GM21825 (cell line): ENCODE measurements around the gene TIGD3.

Experiments
- ATAC-seq: cut with Tn5 transposase; IDR thresholded peaks from one replicate; pipeline ENCODE4 v1.9.1; 2021; ENCODE audit warnings: mild to moderate bottlenecking, moderate library complexity; ENCODE audit not compliant: unreplicated experiment

Gene TIGD3

GRCh38 chr11:65366340-65366773, 11.8 kb downstream of the TIGD3 start:
- ATAC-seq = no peak

- ATAC-seq = no peak
These were observed 16.1 kb downstream of the TIGD3 start for GRCh38 chr11:65370659-65371049.

GRCh38 chr11:65373839-65374580, 19.5 kb downstream of the TIGD3 start:
- no peak for ATAC-seq

GRCh38 chr11:65375012-65375411, 20.5 kb downstream of the TIGD3 start:
- no peak for ATAC-seq

- ATAC-seq = no peak
These were observed 21.7 kb downstream of the TIGD3 start for GRCh38 chr11:65376138-65376713.

GRCh38 chr11:65377036-65377435, 22.5 kb downstream of the TIGD3 start:
- no peak for ATAC-seq

- no peak for ATAC-seq
These were observed 23.2 kb downstream of the TIGD3 start for GRCh38 chr11:65377777-65378176.

- ATAC-seq = no peak
These were observed 23.8 kb downstream of the TIGD3 start for GRCh38 chr11:65378208-65378927.

GRCh38 chr11:65378928-65379638, 24.5 kb downstream of the TIGD3 start:
- ATAC-seq = no peak

GRCh38 chr11:65379698-65380459, 25.3 kb downstream of the TIGD3 start:
- no peak for ATAC-seq

GRCh38 chr11:65380460-65381119, 26.0 kb downstream of the TIGD3 start:
- ATAC-seq = no peak

GRCh38 chr11:65381716-65382032, 27.1 kb downstream of the TIGD3 start:
- ATAC-seq = peak; percentile 4

GRCh38 chr11:65382033-65382803, 27.7 kb downstream of the TIGD3 start, which contains the start of gene SLC25A45:
TSS of gene SLC25A45 (minus strand) at chr11:65382646. CDS start at chr11:65381951, 695 bp downstream.
- peak; percentile 63 for ATAC-seq

- ATAC-seq = no peak
These were observed 28.3 kb downstream of the TIGD3 start for GRCh38 chr11:65382804-65383368.

GRCh38 chr11:65383778-65384177, 29.2 kb downstream of the TIGD3 start:
- ATAC-seq = no peak

GRCh38 chr11:65384301-65384889, 29.8 kb downstream of the TIGD3 start:
- no peak for ATAC-seq

- ATAC-seq = peak; percentile 31
These were observed 32.0 kb downstream of the TIGD3 start, which contains the start of gene FRMD8 for GRCh38 chr11:65386307-65387140. TSS of gene FRMD8 (plus strand) at chr11:65386637. CDS start at chr11:65387037, 400 bp downstream.

GRCh38 chr11:65388731-65389130, 34.2 kb downstream of the TIGD3 start:
- ATAC-seq = no peak
